HCT116 (cell line): ENCODE results near the gene ASB6. TPM values are rescaled to one million over a fixed set of nuclear protein-coding genes. Genes with fewer than 3 reads are reported as not detected.

Experiments used
- ATAC-seq: fragments of 200-7000 bp; cut with Tn5 transposase; 2 replicates; pipeline ENCODE4 v1.9.1; 2020; ENCODE audit warnings: mild to moderate bottlenecking, moderate library complexity
- BruUV-seq: library from RNA; stranded (reverse); fragments of 400-500 nt; replicated peaks from 2 replicates; lab custom pipeline; 2021; lab: Mats Ljungman, UMichigan
- CTCF ChIA-PET: fragments of 300-600 bp; sonication (Branson Sonifier 250); formaldehyde crosslinking; loops from one replicate; lab custom pipeline; 2021; ENCODE audit warnings: antibody characterized with exemption; lab: Charles Lee
- POLR2A ChIA-PET: fragments of 300-600, 350-600 bp; sonication (Branson Sonifier 250); formaldehyde crosslinking; loops from one replicate; lab custom pipeline; 2021; ENCODE audit warnings: antibody characterized with exemption; lab: Charles Lee
- RAD21 ChIA-PET, 2 experiments: fragments of 300-600 bp; sonication (Branson Sonifier 250); formaldehyde crosslinking; loops; one replicate each; lab custom pipeline; 2023; ENCODE audit warnings: low total read pairs in 2 of 2; ENCODE audit not compliant: uncharacterized antibody in 2 of 2, unreplicated experiment in 2 of 2, low non-redundant PET in 1 of 2; lab: Charles Lee
- DNase-seq: peaks from one replicate; pipeline ENCODE4 v3.0.0-alpha.2; 2010; ENCODE audit warnings: low read depth, low spot score
- H2AFZ ChIP-seq: fragments of 200-600 bp; shearing (Covaris generic), sonication (generic); 2 replicates; pipeline ENCODE4 v1.6.1; 2017; ENCODE audit warnings: low read depth, mixed run types, mixed read lengths, antibody characterized with exemption, low read length; ENCODE audit not compliant: poor library complexity, severe bottlenecking
- H3K27ac ChIP-seq: 2 replicates; pipeline ENCODE4 v1.5.1; 2012; ENCODE audit warnings: low read depth, low read length
- H3K27me3 ChIP-seq: fragments of 200-600 bp; sonication (generic); 2 replicates; pipeline ENCODE4 v1.6.1; 2016; ENCODE audit warnings: mixed run types, low read length, mixed read lengths; ENCODE audit not compliant: insufficient read depth
- H3K36me3 ChIP-seq, 2 experiments: fragments of 200-500 bp in 1 of 2; fragments of 200-600 bp in 1 of 2; sonication (Bioruptor generic) in 1 of 2; sonication (generic) in 1 of 2; 2 replicates each; pipeline versions ENCODE4 v1.5.1 to v1.6.1; 2014 to 2016; ENCODE audit warnings: low read length in 2 of 2, inconsistent platforms in 1 of 2, mixed read lengths in 1 of 2, mixed run types in 1 of 2; ENCODE audit not compliant: insufficient read depth in 2 of 2, control insufficient read depth in 1 of 2
- H3K4me1 ChIP-seq, 2 experiments: fragments of 200-600 bp in 1 of 2; sonication (generic) in 1 of 2; 2 replicates each; pipeline versions ENCODE4 v1.5.1 to v1.6.1; 2012 to 2017; ENCODE audit warnings: low read length in 2 of 2, inconsistent platforms in 1 of 2, mild to moderate bottlenecking in 1 of 2, mixed read lengths in 1 of 2, mixed run types in 1 of 2, moderate library complexity in 1 of 2; ENCODE audit not compliant: insufficient read depth in 2 of 2, control insufficient read depth in 1 of 2
- H3K4me2 ChIP-seq: fragments of 200-600 bp; sonication (generic); 2 replicates; pipeline ENCODE4 v1.6.1; 2017; ENCODE audit warnings: mixed run types, low read length, mixed read lengths
- H3K4me3 ChIP-seq, 2 experiments: fragments of 200-600 bp in 1 of 2; sonication (generic) in 1 of 2; replicated peaks in 1 of 2; 2 replicates each; pipeline ENCODE4 v1.5.1; 2011 to 2016; ENCODE audit warnings: low read length in 2 of 2, control low read depth in 1 of 2, low read depth in 1 of 2, mild to moderate bottlenecking in 1 of 2, mixed read lengths in 1 of 2, mixed run types in 1 of 2
- H3K79me2 ChIP-seq: fragments of 200-600 bp; sonication (generic); 2 replicates; pipeline ENCODE4 v1.6.1; 2017; ENCODE audit warnings: mild to moderate bottlenecking, mixed run types, low read length, moderate library complexity, mixed read lengths; ENCODE audit not compliant: insufficient read depth
- H3K9ac ChIP-seq: fragments of 200-600 bp; sonication (generic); 2 replicates; pipeline ENCODE4 v1.6.1; 2016; ENCODE audit warnings: low read length, mixed read lengths
- H3K9me2 ChIP-seq: fragments of 200-600 bp; sonication (generic), shearing (Covaris generic); 2 replicates; pipeline ENCODE4 v1.6.1; 2017; ENCODE audit warnings: mixed run types, mild to moderate bottlenecking, moderate library complexity; ENCODE audit not compliant: insufficient read depth
- H3K9me3 ChIP-seq, 2 experiments: fragments of 200-500 bp in 1 of 2; fragments of 200-600 bp in 1 of 2; sonication (Bioruptor generic) in 1 of 2; sonication (generic) in 1 of 2; 2 replicates each; pipeline ENCODE4 v1.6.1; 2014 to 2017; ENCODE audit warnings: low read length in 2 of 2, mixed read lengths in 2 of 2, inconsistent platforms in 1 of 2, low read depth in 1 of 2, mild to moderate bottlenecking in 1 of 2, mixed run types in 1 of 2, moderate library complexity in 1 of 2; ENCODE audit not compliant: control insufficient read depth in 1 of 2, insufficient read depth in 1 of 2
- H4K20me1 ChIP-seq: fragments of 200-600 bp; sonication (generic), shearing (Covaris generic); 2 replicates; pipeline ENCODE4 v1.6.1; 2017; ENCODE audit warnings: mixed run types, mild to moderate bottlenecking, moderate library complexity; ENCODE audit not compliant: insufficient read depth
- CEBPB ChIP-seq: IDR thresholded peaks from 2 replicates; pipeline ENCODE4 v1.6.1; 2012; ENCODE audit warnings: low read depth
- ELF1 ChIP-seq: IDR thresholded peaks from 2 replicates; pipeline ENCODE4 v1.6.1; 2012; ENCODE audit warnings: low read depth, borderline replicate concordance
- EZH2phosphoT487 ChIP-seq: fragments of 200-600 bp; IDR thresholded peaks from 2 replicates; pipeline ENCODE4 v1.6.1; 2018; ENCODE audit warnings: antibody characterized with exemption, borderline replicate concordance
- FOSL1 ChIP-seq: IDR thresholded peaks from 2 replicates; pipeline ENCODE4 v1.6.1; 2012; ENCODE audit warnings: low read depth
- POLR2AphosphoS5 ChIP-seq: IDR thresholded peaks from 2 replicates; pipeline ENCODE4 v1.6.1; 2011; ENCODE audit warnings: mild to moderate bottlenecking, low read depth, low read length, moderate library complexity
- RAD21 ChIP-seq: IDR thresholded peaks from 2 replicates; pipeline ENCODE4 v1.6.1; 2012; ENCODE audit warnings: low read depth, mild to moderate bottlenecking
- SIN3A ChIP-seq: IDR thresholded peaks from 2 replicates; pipeline ENCODE4 v1.6.1; 2012; ENCODE audit warnings: low read depth
- SP1 ChIP-seq: IDR thresholded peaks from 2 replicates; pipeline ENCODE4 v1.6.1; 2012; ENCODE audit warnings: low read depth
- SRF ChIP-seq: IDR thresholded peaks from 2 replicates; pipeline ENCODE4 v1.6.1; 2012; ENCODE audit warnings: low read depth
- ZBTB33 ChIP-seq: IDR thresholded peaks from 2 replicates; pipeline ENCODE4 v1.6.1; 2011; ENCODE audit warnings: mild to moderate bottlenecking, low read length, moderate library complexity; ENCODE audit not compliant: insufficient replicate concordance; ENCODE audit errors: extremely low read depth
- intact Hi-C: fragments of 100-400 bp; cut with micrococcal nuclease; formaldehyde crosslinking; loops from 2 replicates; pipeline ENCODE4 v1.10.0; 2022
- total RNA-seq: library from RNA; stranded (reverse); gene quantifications from one replicate; pipeline ENCODE4 v1.2.1, GENCODE V29; 2021; ENCODE audit not compliant: unreplicated experiment
- TF ChIP-seq, protein P1 (sequence below), 3 experiments: fragments of 200-600 bp in 1 of 3; sonication (generic) in 1 of 3; IDR thresholded peaks in 2 of 3; conservative IDR thresholded peaks in 1 of 3; 2 replicates each; pipeline ENCODE4 v1.5.1; 2012 to 2017; ENCODE audit warnings: low read depth in 2 of 3, low read length in 2 of 3, antibody characterized with exemption in 1 of 3, borderline replicate concordance in 1 of 3, control low read depth in 1 of 3, mild to moderate bottlenecking in 1 of 3, mixed read lengths in 1 of 3, mixed run types in 1 of 3, moderate library complexity in 1 of 3; ENCODE audit not compliant: insufficient read depth in 1 of 3
- TF ChIP-seq, protein P2 (sequence below): IDR thresholded peaks from 2 replicates; pipeline ENCODE4 v1.6.1; 2012; ENCODE audit warnings: low read depth

The ASB6 gene
- total RNA-seq, 1 experiment from 2014 or later, result 21.6 TPM

GRCh38 chr9:129673602-129674001, 31.7 kb upstream of the ASB6 start:
- no peak for DNase-seq
- no peak for ATAC-seq
- Histone ChIP-seq H3K27ac (no peak overlapping the region), H2AFZ (no peak overlapping the region), H3K79me2 (0 out of 2 replicates have a peak, but pooled peaks cover 2% of the 10 kb centered on the region), H3K4me1 (no peaks in the 10 kb centered on the region), H3K36me3 (no peaks in the 10 kb centered on the region), H3K27me3 (no peaks in the 10 kb centered on the region), H3K9ac (no peak overlapping the region), H3K9me2 (no peaks in the 10 kb centered on the region), H3K4me3 (no peak overlapping the region), H4K20me1 (no peaks in the 10 kb centered on the region), H3K9me3 (no peaks in the 10 kb centered on the region), H3K4me2 (no peak overlapping the region)
- ChIA-PET POLR2A (no interaction called here), CTCF (no interaction called here), RAD21 (no interaction called here)
- no peak for TF ChIP-seq SRF
- no peak for TF ChIP-seq ZBTB33
- TF ChIP-seq, protein P1, sequence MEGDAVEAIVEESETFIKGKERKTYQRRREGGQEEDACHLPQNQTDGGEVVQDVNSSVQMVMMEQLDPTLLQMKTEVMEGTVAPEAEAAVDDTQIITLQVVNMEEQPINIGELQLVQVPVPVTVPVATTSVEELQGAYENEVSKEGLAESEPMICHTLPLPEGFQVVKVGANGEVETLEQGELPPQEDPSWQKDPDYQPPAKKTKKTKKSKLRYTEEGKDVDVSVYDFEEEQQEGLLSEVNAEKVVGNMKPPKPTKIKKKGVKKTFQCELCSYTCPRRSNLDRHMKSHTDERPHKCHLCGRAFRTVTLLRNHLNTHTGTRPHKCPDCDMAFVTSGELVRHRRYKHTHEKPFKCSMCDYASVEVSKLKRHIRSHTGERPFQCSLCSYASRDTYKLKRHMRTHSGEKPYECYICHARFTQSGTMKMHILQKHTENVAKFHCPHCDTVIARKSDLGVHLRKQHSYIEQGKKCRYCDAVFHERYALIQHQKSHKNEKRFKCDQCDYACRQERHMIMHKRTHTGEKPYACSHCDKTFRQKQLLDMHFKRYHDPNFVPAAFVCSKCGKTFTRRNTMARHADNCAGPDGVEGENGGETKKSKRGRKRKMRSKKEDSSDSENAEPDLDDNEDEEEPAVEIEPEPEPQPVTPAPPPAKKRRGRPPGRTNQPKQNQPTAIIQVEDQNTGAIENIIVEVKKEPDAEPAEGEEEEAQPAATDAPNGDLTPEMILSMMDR (IDR thresholded peaks at IDR 0.05 in 2 of 3, conservative IDR thresholded peaks at IDR 0.05 in 1 of 3; ENCODE audit: borderline replicate concordance in 1 of 3, insufficient read depth in 1 of 3, low read depth in 2 of 3, low read length in 2 of 3), result no peak
- TF ChIP-seq POLR2AphosphoS5, result no peak
- no peak for TF ChIP-seq FOSL1
- TF ChIP-seq ELF1, result no peak
- TF ChIP-seq SP1, result no peak
- TF ChIP-seq EZH2phosphoT487, result no peak
- no peak for TF ChIP-seq CEBPB
- no peak for TF ChIP-seq RAD21
- TF ChIP-seq SIN3A, result no peak
- TF ChIP-seq, protein P2, sequence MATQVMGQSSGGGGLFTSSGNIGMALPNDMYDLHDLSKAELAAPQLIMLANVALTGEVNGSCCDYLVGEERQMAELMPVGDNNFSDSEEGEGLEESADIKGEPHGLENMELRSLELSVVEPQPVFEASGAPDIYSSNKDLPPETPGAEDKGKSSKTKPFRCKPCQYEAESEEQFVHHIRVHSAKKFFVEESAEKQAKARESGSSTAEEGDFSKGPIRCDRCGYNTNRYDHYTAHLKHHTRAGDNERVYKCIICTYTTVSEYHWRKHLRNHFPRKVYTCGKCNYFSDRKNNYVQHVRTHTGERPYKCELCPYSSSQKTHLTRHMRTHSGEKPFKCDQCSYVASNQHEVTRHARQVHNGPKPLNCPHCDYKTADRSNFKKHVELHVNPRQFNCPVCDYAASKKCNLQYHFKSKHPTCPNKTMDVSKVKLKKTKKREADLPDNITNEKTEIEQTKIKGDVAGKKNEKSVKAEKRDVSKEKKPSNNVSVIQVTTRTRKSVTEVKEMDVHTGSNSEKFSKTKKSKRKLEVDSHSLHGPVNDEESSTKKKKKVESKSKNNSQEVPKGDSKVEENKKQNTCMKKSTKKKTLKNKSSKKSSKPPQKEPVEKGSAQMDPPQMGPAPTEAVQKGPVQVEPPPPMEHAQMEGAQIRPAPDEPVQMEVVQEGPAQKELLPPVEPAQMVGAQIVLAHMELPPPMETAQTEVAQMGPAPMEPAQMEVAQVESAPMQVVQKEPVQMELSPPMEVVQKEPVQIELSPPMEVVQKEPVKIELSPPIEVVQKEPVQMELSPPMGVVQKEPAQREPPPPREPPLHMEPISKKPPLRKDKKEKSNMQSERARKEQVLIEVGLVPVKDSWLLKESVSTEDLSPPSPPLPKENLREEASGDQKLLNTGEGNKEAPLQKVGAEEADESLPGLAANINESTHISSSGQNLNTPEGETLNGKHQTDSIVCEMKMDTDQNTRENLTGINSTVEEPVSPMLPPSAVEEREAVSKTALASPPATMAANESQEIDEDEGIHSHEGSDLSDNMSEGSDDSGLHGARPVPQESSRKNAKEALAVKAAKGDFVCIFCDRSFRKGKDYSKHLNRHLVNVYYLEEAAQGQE, result no peak
- intact Hi-C loops, result no loop called here
- no TSS peak for BruUV-seq
